KOPT-K1 (cell line): ENCODE results near the gene IGF1R.

Experiments
- H3K27ac ChIP-seq: fragments of 200-600 bp; sonication (generic); 2 replicates; pipeline ENCODE4 v1.5.1; 2016; ENCODE audit warnings: antibody characterized with exemption, mild to moderate bottlenecking, low read depth, low read length; ENCODE audit not compliant: poor library complexity, severe bottlenecking
- H3K36me3 ChIP-seq: fragments of 200-600 bp; sonication (generic); 2 replicates; pipeline ENCODE4 v1.5.1; 2017; ENCODE audit warnings: antibody characterized with exemption, mild to moderate bottlenecking, low read length, moderate library complexity; ENCODE audit not compliant: insufficient read depth
- H3K9me3 ChIP-seq: fragments of 200-600 bp; sonication (generic); 2 replicates; pipeline ENCODE4 v1.5.1; 2017; ENCODE audit warnings: antibody characterized with exemption, low read length, mild to moderate bottlenecking; ENCODE audit not compliant: insufficient read depth, poor library complexity, severe bottlenecking

The IGF1R gene

DNA sequence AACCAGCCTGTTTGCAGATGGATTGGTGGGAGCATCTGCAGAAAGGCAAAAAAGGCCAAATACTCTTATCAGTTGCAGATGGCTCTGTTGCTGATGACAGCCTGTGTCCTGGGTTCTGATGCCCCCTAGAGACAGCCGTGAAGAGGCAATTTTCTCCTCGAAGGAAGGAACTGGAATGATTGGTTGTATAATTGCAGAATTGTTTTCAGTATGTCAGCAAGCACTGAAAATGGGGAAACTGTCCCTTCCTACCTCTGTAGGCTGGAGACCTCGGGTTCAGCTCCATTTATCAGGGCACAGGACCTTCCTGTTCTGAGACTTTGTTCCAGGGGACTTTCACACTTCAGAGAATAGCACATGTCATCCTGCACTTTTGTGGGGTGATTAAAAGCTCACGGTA is 256.2 kb downstream of the IGF1R start:
- peak overlapping the region; percentile 54 for H3K27ac ChIP-seq
- H3K36me3 ChIP-seq, result no peaks in the 10 kb centered on the region
- H3K9me3 ChIP-seq, result no peaks in the 10 kb centered on the region

- Histone ChIP-seq H3K27ac (peak overlapping the region; percentile 18), H3K9me3 (no peaks in the 10 kb centered on the region), H3K36me3 (no peaks in the 10 kb centered on the region)
Measured at GRCh38 chr15:98905963-98906711, 257.8 kb downstream of the IGF1R start.

- peak overlapping the region; percentile 18 for H3K27ac ChIP-seq
- no peaks in the 10 kb centered on the region for H3K36me3 ChIP-seq
- H3K9me3 ChIP-seq, result no peaks in the 10 kb centered on the region
Measured at GRCh38 chr15:98906712-98907083, 258.4 kb downstream of the IGF1R start.

DNA sequence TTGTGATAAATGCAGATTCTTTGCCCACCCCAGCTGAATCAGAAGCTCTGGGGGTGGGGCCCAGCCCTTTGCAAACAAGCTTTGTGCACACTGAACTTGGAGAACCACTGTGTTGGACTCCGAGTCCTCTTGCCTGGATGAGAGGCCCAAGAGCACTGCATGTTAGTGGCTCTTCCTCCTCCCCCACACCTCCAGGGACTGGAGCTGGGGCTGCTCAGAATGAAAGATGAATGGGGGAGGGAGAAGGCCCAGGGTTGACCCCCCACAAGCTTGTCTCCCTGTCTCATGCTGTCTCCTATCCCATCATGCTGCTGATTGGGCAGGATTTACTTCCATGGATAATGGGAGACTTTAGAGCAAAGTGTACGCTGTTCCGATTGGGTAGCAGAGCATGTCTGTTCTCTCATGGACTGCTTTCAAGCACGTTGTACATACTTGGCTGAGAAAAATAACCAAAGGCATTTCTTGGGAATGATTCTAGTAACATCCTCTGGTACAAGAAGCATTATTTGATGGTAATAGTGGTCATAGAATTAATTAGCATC is 259.7 kb downstream of the IGF1R start:
- no peak overlapping the region for H3K27ac ChIP-seq
- no peaks in the 10 kb centered on the region for H3K9me3 ChIP-seq
- H3K36me3 ChIP-seq, result no peaks in the 10 kb centered on the region

DNA sequence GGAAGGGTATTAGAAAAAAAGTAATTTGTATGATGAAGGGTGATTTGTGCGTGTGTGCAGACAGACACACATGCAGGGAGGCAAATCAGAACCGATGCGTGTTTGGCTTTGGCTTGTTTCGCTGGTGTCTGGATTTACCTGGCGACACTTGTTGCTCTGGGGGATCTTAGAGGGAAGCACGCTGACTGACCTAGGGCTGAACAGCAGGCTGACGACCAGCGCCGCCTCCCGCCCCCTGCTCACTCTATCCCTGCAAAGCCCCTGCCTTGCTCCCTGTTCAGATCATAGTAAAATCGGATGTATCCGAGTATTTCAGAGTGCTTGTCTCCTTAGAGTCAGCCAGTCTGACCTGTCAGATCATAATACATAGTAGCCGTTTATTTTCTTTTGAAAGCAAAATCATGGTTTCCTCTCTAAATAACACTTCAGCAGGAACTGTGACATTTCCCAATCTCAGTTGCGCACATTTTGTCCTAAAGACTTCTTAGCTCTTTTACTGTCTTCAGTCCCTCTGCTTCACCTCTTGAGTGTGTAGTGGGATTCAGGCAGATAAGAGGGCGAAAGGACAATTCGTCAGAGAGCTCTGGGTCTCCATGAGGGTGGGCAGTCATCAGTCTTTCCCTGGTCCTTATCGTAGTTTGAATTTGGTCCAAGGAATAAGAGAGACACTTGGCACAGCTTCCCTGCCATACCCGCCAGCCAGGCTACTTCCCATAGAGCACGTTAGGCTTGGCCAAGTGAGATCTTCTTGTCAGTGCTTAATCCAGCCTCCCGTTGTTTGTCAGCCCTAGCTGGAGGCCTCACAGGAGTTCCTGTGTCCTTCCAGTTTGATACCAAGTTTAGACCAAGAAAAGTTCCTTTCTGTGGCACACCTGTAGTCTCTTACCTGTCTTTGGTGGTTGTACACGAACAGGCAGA is 261.9 kb downstream of the IGF1R start:
- Histone ChIP-seq H3K27ac (no peak overlapping the region), H3K36me3 (no peaks in the 10 kb centered on the region), H3K9me3 (no peaks in the 10 kb centered on the region)

DNA sequence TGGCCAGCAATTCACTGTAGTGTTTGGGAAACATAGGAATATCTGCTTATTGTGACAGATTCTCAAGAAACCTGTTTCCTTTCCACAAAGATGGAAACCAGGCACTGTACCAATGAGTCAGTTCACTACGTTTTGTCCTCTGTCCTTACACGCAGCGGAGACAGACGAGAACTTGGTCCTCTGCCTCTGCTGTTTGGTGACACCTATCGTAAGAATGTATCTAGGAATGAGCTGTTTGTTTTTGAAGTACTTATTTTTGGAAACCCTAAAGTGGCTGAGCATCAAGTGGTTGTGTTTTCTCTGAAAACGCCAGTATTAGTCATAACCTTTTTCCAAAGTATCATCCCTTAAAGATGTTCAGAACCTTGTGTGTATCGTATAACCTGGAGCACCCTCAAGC is 266.3 kb downstream of the IGF1R start:
- H3K9me3 ChIP-seq, result no peaks in the 10 kb centered on the region
- H3K36me3 ChIP-seq, result no peaks in the 10 kb centered on the region
- peak overlapping the region; percentile 39 for H3K27ac ChIP-seq

DNA sequence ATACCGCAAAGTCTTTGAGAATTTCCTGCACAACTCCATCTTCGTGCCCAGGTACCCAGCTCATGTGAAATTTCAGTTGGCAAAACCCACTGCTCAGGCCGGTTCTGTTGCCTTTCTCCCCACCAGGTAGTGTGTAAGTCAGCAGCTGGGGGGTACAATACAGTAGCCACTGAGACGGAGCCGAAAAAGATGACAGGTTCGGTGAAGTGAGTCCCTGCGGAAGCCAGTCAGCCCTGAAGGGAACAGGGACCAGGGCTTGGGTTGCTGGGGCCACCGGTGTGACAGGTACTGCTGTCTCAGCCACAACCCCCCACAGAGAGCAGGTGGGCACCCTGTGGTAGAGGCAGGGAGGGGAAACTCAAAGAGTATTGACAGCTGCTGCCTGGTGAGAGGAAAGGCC is 268.5 kb downstream of the IGF1R start:
- Histone ChIP-seq H3K9me3 (no peaks in the 10 kb centered on the region), H3K27ac (peak overlapping the region; percentile 33), H3K36me3 (no peaks in the 10 kb centered on the region)

GRCh38 chr15:98917417-98917816 is 269.1 kb downstream of the IGF1R start:
- no peaks in the 10 kb centered on the region for H3K36me3 ChIP-seq
- H3K9me3 ChIP-seq, result no peaks in the 10 kb centered on the region
- H3K27ac ChIP-seq, result peak overlapping the region; percentile 33

DNA sequence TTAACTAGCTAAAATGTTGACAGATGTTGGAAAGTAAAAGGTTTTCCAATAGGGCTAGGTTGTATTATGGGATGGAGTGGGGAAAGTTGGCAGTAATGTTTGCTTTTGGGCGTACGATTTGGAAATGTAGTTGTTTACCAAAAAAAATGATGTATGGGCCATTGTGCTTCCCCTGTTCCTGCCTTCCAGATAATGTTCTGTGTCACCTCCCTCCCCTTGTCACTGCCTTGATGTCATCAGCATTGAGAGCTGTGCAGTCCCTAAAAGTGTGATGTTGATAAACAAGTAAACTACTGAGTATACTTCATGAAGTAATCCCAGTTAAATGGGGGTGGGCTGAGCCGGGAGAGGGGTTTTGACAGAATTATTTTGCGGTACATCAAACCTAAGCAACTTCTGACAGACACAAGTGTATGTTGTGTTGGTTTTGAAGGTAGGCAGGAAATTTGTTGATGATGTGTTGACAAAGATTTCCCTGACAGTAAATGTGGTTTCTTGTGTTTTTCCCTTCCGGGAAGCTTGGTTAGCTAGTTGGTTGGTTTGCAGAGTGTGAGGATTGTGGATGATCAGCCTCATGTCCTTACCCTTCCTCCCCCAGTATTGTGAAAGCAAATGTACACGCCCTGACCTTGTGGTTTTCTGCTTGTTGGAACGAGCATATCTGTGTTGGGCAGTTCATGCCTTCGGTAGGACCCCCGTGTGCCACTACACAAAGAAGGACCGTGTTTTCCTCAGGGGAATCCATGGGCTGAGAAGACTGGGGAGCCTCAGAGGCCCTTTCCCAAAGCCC is 271.9 kb downstream of the IGF1R start:
- H3K9me3 ChIP-seq, result no peaks in the 10 kb centered on the region
- no peaks in the 10 kb centered on the region for H3K36me3 ChIP-seq
- H3K27ac ChIP-seq, result peak overlapping the region; percentile 19

- Histone ChIP-seq H3K9me3 (no peaks in the 10 kb centered on the region), H3K27ac (no peak overlapping the region), H3K36me3 (no peaks in the 10 kb centered on the region)
Measured at GRCh38 chr15:98923171-98923570, 274.8 kb downstream of the IGF1R start.

- no peaks in the 10 kb centered on the region for H3K36me3 ChIP-seq
- no peaks in the 10 kb centered on the region for H3K9me3 ChIP-seq
- H3K27ac ChIP-seq, result no peak overlapping the region
Measured at GRCh38 chr15:98923579-98923978, 275.2 kb downstream of the IGF1R start.

- H3K36me3 ChIP-seq, result no peaks in the 10 kb centered on the region
- H3K27ac ChIP-seq, result no peak overlapping the region
- H3K9me3 ChIP-seq, result no peaks in the 10 kb centered on the region
Measured at GRCh38 chr15:98924401-98925049, 276.2 kb downstream of the IGF1R start.

- H3K27ac ChIP-seq, result no peak overlapping the region
- no peaks in the 10 kb centered on the region for H3K9me3 ChIP-seq
- H3K36me3 ChIP-seq, result no peaks in the 10 kb centered on the region
Measured at GRCh38 chr15:98926236-98926635, 277.9 kb downstream of the IGF1R start.

- Histone ChIP-seq H3K27ac (no peak overlapping the region), H3K9me3 (no peaks in the 10 kb centered on the region), H3K36me3 (no peaks in the 10 kb centered on the region)
Measured at GRCh38 chr15:98927022-98927421, 278.7 kb downstream of the IGF1R start.
